SH-SY5Y (cell line): ENCODE data around the gene PBX1.

ENCODE experiments used
- GATA2 ChIP-seq: IDR thresholded peaks from 2 replicates; pipeline ENCODE4 v1.6.1; 2011; ENCODE audit warnings: mild to moderate bottlenecking, low read depth, low read length
- GATA3 ChIP-seq: IDR thresholded peaks from 2 replicates; pipeline ENCODE4 v1.6.1; 2011; ENCODE audit warnings: low read depth, mild to moderate bottlenecking, low read length, moderate library complexity

The PBX1 gene

GRCh38 chr1:164802529-164803282 lies 243.7 kb downstream of the PBX1 start:
- no peak for TF ChIP-seq GATA2
- TF ChIP-seq GATA3 = no peak

GRCh38 chr1:164803366-164803765 lies 244.4 kb downstream of the PBX1 start:
- TF ChIP-seq GATA2 (no peak), GATA3 (no peak)

GRCh38 chr1:164804366-164804765 lies 245.4 kb downstream of the PBX1 start:
- no peak for TF ChIP-seq GATA2
- no peak for TF ChIP-seq GATA3

- TF ChIP-seq GATA3 (no peak), GATA2 (no peak)
Measured at GRCh38 chr1:164805399-164805798, 246.4 kb downstream of the PBX1 start.

GRCh38 chr1:164806531-164806930 lies 247.5 kb downstream of the PBX1 start:
- TF ChIP-seq GATA2 = no peak

- TF ChIP-seq GATA2 (no peak), GATA3 (no peak)
Measured at GRCh38 chr1:164813776-164814175, 254.8 kb downstream of the PBX1 start.

GRCh38 chr1:164821648-164822047 lies 262.7 kb downstream of the PBX1 start:
- no peak for TF ChIP-seq GATA2
- no peak for TF ChIP-seq GATA3

GRCh38 chr1:164823486-164824279 lies 264.7 kb downstream of the PBX1 start:
- no peak for TF ChIP-seq GATA3
- 0 out of 2 replicates have a peak, but pooled peaks have one; percentile 15 for TF ChIP-seq GATA2

GRCh38 chr1:164824542-164824941 lies 265.6 kb downstream of the PBX1 start:
- TF ChIP-seq GATA2 (no peak), GATA3 (no peak)

GRCh38 chr1:164830628-164831027 lies 271.6 kb downstream of the PBX1 start:
- TF ChIP-seq GATA2 = no peak
- TF ChIP-seq GATA3 = no peak

- no peak for TF ChIP-seq GATA3
- TF ChIP-seq GATA2 = no peak
Measured at GRCh38 chr1:164834641-164835040, 275.7 kb downstream of the PBX1 start.

GRCh38 chr1:164836614-164837018 lies 277.6 kb downstream of the PBX1 start:
- TF ChIP-seq GATA2 (no peak), GATA3 (no peak)

- TF ChIP-seq GATA3 = no peak
Measured at GRCh38 chr1:164838786-164839185, 279.8 kb downstream of the PBX1 start.

GRCh38 chr1:164840936-164841335 lies 282.0 kb downstream of the PBX1 start:
- TF ChIP-seq GATA2 (no peak), GATA3 (no peak)

- TF ChIP-seq GATA3 (no peak), GATA2 (no peak)
Measured at GRCh38 chr1:164841702-164842465, 282.9 kb downstream of the PBX1 start.
